ENCODE results near the gene PRKCE. TPM values are rescaled to one million over a fixed set of nuclear protein-coding genes. Genes with fewer than 3 reads are reported as not detected.

The PRKCE gene
- total and polyA plus RNA-seq, 4 experiments from 2014 or later: 1.8 to 21.7 (median 11.0) TPM

DNA sequence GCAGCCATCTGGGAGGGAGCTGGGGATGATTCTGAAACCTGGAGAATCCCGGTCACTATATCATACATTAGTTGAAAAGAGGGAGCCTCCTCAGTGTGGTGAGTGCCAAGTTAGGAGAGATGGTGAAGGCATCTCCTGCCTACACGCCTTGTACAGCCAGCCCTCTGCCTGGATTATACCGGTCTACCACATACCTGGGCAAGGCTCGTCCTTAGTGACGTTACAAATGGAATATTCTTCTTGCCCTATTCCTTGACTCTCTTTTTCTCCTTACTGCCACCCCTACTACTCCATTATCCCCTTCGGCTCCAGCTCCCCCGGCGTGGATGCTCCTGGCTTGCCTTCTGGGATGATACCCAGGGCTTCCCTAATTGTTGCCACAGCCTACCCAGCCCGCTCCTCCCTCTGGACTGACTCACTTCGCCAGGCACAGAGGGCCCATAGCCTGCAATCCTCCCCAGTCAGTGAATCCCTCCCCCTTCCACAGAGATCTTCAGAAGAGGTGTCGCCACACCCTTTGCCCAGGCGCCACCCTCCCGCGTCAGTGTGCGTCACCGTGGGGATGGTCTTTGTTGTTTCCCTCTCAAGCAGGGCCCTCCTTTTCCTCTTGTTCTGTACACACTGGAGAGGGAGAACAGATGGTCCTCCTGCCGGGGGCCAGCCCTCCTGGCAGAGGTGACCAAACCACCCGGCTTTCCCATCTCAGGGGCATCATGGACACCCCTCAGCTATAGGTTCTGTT, 530.5 kb downstream of the PRKCE start:
- Histone ChIP-seq H3K9me3 (ENCODE audit: control insufficient read depth in 1 of 2, low read length in 2 of 2) (no peaks in the 10 kb centered on the region), H3K4me1 (ENCODE audit: insufficient read depth, low read length) (peaks cover 12% of the 10 kb centered on the region), H3K36me3 (ENCODE audit: insufficient read depth, low read length) (no peaks in the 10 kb centered on the region), H3K27ac (ENCODE audit: low read depth, low read length) (no peak overlapping the region), H3K27me3 (ENCODE audit: insufficient read depth, low read length) (no peaks in the 10 kb centered on the region), H3K4me3 (ENCODE audit: low read length in 2 of 2) (no peak overlapping the region)
- Mint-ChIP-seq H3K9me3 (no peaks in the 10 kb centered on the region), H3K27ac (peak overlapping the region in 1 of 7 donors; percentile 70), H3K27me3 (no peaks in the 10 kb centered on the region), H3K4me3 (no peak overlapping the region), H3K4me1 (peaks cover 10 to 21% (median 13%) of the 10 kb centered on the region in 4 donors), H3K36me3 (peaks cover 6 to 18% of the 10 kb centered on the region in 2 donors)
- no peak for DNase-seq
- CTCF ChIA-PET (ENCODE audit: partially characterized antibody): no interaction called here
- intact Hi-C loops (cut with micrococcal nuclease): no loop called here
- POLR2A ChIA-PET (ENCODE audit: partially characterized antibody): no interaction called here

- H3K27ac ChIP-seq (ENCODE audit: low read depth, low read length): no peak overlapping the region
- H3K27me3 ChIP-seq (ENCODE audit: insufficient read depth, low read length): no peaks in the 10 kb centered on the region
- peaks cover 6 to 18% of the 10 kb centered on the region in 2 donors for H3K36me3 Mint-ChIP-seq
- H3K4me1 Mint-ChIP-seq: peaks cover 16 to 25% (median 21%) of the 10 kb centered on the region in 4 donors
- intact Hi-C loops (cut with micrococcal nuclease): no loop called here
- H3K9me3 Mint-ChIP-seq: no peaks in the 10 kb centered on the region
- DNase-seq: no peak
- ChIA-PET POLR2A (ENCODE audit: partially characterized antibody) (no interaction called here), CTCF (ENCODE audit: partially characterized antibody) (no interaction called here)
- H3K36me3 ChIP-seq (ENCODE audit: insufficient read depth, low read length): no peaks in the 10 kb centered on the region
- H3K9me3 ChIP-seq (ENCODE audit: control insufficient read depth in 1 of 2, low read length in 2 of 2): no peaks in the 10 kb centered on the region
- H3K27me3 Mint-ChIP-seq: no peaks in the 10 kb centered on the region
- peaks cover 18% of the 10 kb centered on the region for H3K4me1 ChIP-seq (ENCODE audit: insufficient read depth, low read length)
- no peak overlapping the region for H3K4me3 Mint-ChIP-seq
- peak overlapping the region in 1 of 7 donors; percentile 33 for H3K27ac Mint-ChIP-seq
- no peak overlapping the region for H3K4me3 ChIP-seq (ENCODE audit: low read length in 2 of 2)
Observed at GRCh38 chr2:46183426-46183825, 532.0 kb downstream of the PRKCE start.

GRCh38 chr2:46184794-46185583, 533.5 kb downstream of the PRKCE start:
- ChIA-PET POLR2A (ENCODE audit: partially characterized antibody) (no interaction called here), CTCF (ENCODE audit: partially characterized antibody) (no interaction called here)
- Histone ChIP-seq H3K36me3 (ENCODE audit: insufficient read depth, low read length) (no peaks in the 10 kb centered on the region), H3K4me3 (ENCODE audit: low read length in 2 of 2) (no peak overlapping the region), H3K27me3 (ENCODE audit: insufficient read depth, low read length) (no peaks in the 10 kb centered on the region), H3K27ac (ENCODE audit: low read depth, low read length) (no peak overlapping the region), H3K4me1 (ENCODE audit: insufficient read depth, low read length) (peaks cover 8% of the 10 kb centered on the region), H3K9me3 (ENCODE audit: control insufficient read depth in 1 of 2, low read length in 2 of 2) (no peaks in the 10 kb centered on the region)
- H3K36me3 Mint-ChIP-seq: peaks cover 6 to 18% of the 10 kb centered on the region in 2 donors
- intact Hi-C loops (cut with micrococcal nuclease): no loop called here
- peaks cover 7 to 15% (median 10%) of the 10 kb centered on the region in 4 donors for H3K4me1 Mint-ChIP-seq
- H3K4me3 Mint-ChIP-seq: no peak overlapping the region
- DNase-seq: no peak
- no peaks in the 10 kb centered on the region for H3K9me3 Mint-ChIP-seq
- H3K27me3 Mint-ChIP-seq: no peaks in the 10 kb centered on the region
- H3K27ac Mint-ChIP-seq: no peak overlapping the region

DNA sequence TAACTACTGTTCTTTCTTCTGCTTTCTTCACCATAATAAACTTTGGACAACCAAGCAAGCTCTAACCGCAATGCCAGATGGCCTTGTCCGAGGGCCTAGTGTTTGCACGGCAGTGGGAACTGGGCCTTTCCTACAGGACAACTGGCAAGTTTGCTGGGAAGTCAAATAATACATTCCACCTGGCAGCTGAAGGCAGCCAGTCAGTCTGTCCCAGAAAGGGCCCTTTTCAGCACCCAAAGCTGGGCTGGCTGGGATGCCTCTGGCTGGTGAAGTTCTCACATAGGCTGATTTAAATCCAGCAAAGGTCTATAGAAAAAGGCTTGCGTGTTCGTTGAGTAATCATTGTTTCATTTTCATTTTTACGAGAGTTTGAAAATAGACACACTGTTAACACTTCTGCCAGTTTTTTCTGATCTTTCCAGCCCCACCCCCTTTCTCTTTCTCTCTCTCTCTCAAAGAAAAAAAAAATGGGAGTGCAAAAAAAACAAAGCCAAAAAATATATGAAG, 535.7 kb downstream of the PRKCE start:
- CTCF ChIA-PET (ENCODE audit: partially characterized antibody): no interaction called here
- H3K4me3 Mint-ChIP-seq: peak overlapping the region; percentile 12 to 80 (median 66)
- H3K36me3 Mint-ChIP-seq: peaks cover 6 to 18% of the 10 kb centered on the region in 2 donors
- no peaks in the 10 kb centered on the region for H3K27me3 Mint-ChIP-seq
- H3K4me1 Mint-ChIP-seq: peaks cover 7 to 15% (median 10%) of the 10 kb centered on the region in 4 donors
- Histone ChIP-seq H3K27me3 (ENCODE audit: insufficient read depth, low read length) (no peaks in the 10 kb centered on the region), H3K27ac (ENCODE audit: low read depth, low read length) (no peak overlapping the region), H3K36me3 (ENCODE audit: insufficient read depth, low read length) (no peaks in the 10 kb centered on the region), H3K9me3 (ENCODE audit: control insufficient read depth in 1 of 2, low read length in 2 of 2) (no peaks in the 10 kb centered on the region), H3K4me3 (ENCODE audit: low read length in 2 of 2) (peak overlapping the region in 1 of 2 donors; percentile 28), H3K4me1 (ENCODE audit: insufficient read depth, low read length) (peaks cover 8% of the 10 kb centered on the region)
- intact Hi-C loops (cut with micrococcal nuclease): no loop called here
- peak overlapping the region in 6 of 7 donors; percentile 7 to 93 (median 76) for H3K27ac Mint-ChIP-seq
- peak in 3 of 5 donors; percentile 5 to 16 (median 10) for DNase-seq
- H3K9me3 Mint-ChIP-seq: no peaks in the 10 kb centered on the region
- POLR2A ChIA-PET (ENCODE audit: partially characterized antibody): no interaction called here

DNA sequence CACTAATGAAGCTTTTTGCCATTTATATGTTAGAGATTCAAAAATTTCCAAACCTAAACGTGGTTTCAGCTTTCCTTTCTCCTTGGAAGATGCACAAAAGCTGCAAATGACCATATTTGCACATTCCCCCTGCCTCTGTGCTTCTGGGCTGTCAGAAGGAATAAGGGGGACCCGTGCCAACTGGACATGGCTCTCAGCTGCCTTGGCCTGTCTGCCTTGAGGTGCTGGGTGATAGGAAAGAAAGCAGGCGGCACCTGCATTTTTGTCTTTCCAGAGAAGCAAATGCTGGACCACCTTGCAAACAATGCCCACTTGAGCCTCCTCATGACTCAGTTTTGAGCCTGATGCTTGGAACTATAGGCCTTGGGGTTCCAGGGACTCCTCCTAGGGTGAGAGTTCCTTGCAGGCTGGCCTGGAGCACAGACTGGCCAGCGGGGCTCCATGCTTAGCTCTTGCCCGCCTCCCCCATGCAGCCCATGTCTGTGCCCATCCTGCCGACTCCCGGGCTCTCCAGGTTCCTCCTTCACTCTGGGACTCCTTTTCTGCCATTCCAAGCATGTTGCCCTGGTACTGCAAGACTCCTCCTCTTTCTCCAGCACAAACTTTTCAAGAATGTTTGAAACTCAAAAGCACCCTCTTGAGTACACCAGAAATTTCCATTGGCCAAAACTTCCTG, 536.7 kb downstream of the PRKCE start:
- H3K27me3 Mint-ChIP-seq: no peaks in the 10 kb centered on the region
- Histone ChIP-seq H3K4me3 (ENCODE audit: low read length in 2 of 2) (no peak overlapping the region), H3K27me3 (ENCODE audit: insufficient read depth, low read length) (no peaks in the 10 kb centered on the region), H3K4me1 (ENCODE audit: insufficient read depth, low read length) (peaks cover 8% of the 10 kb centered on the region), H3K36me3 (ENCODE audit: insufficient read depth, low read length) (no peaks in the 10 kb centered on the region), H3K27ac (ENCODE audit: low read depth, low read length) (no peak overlapping the region), H3K9me3 (ENCODE audit: control insufficient read depth in 1 of 2, low read length in 2 of 2) (no peaks in the 10 kb centered on the region)
- H3K27ac Mint-ChIP-seq: peak overlapping the region in 3 of 7 donors; percentile 57 to 71 (median 69)
- peaks cover 7 to 15% (median 10%) of the 10 kb centered on the region in 4 donors for H3K4me1 Mint-ChIP-seq
- intact Hi-C loops (cut with micrococcal nuclease): no loop called here
- H3K36me3 Mint-ChIP-seq: peaks cover 6 to 18% of the 10 kb centered on the region in 2 donors
- no peaks in the 10 kb centered on the region for H3K9me3 Mint-ChIP-seq
- ChIA-PET POLR2A (ENCODE audit: partially characterized antibody) (no interaction called here), CTCF (ENCODE audit: partially characterized antibody) (no interaction called here)
- H3K4me3 Mint-ChIP-seq: peak overlapping the region in 2 of 8 donors; percentile 20 to 76
- DNase-seq: no peak

GRCh38 chr2:46193356-46193755, 541.9 kb downstream of the PRKCE start:
- DNase-seq: no peak
- no peaks in the 10 kb centered on the region for H3K36me3 Mint-ChIP-seq
- Histone ChIP-seq H3K36me3 (ENCODE audit: insufficient read depth, low read length) (no peaks in the 10 kb centered on the region), H3K27ac (ENCODE audit: low read depth, low read length) (no peak overlapping the region), H3K27me3 (ENCODE audit: insufficient read depth, low read length) (no peaks in the 10 kb centered on the region), H3K4me1 (ENCODE audit: insufficient read depth, low read length) (no peaks in the 10 kb centered on the region), H3K4me3 (ENCODE audit: low read length in 2 of 2) (no peak overlapping the region), H3K9me3 (ENCODE audit: control insufficient read depth in 1 of 2, low read length in 2 of 2) (no peaks in the 10 kb centered on the region)
- intact Hi-C loops (cut with micrococcal nuclease): no loop called here
- peak overlapping the region in 1 of 7 donors; percentile 83 for H3K27ac Mint-ChIP-seq
- peaks cover 3 to 7% (median 4%) of the 10 kb centered on the region in 4 donors for H3K4me1 Mint-ChIP-seq
- POLR2A ChIA-PET (ENCODE audit: partially characterized antibody): no interaction called here
- H3K4me3 Mint-ChIP-seq: no peak overlapping the region
- H3K27me3 Mint-ChIP-seq: no peaks in the 10 kb centered on the region
- CTCF ChIA-PET (ENCODE audit: partially characterized antibody): interaction anchor here (1.2 kb wide), 1 partner anchor 18 kb away, joined by 3 read pairs; no protein-coding TSS in a partner anchor
- H3K9me3 Mint-ChIP-seq: no peaks in the 10 kb centered on the region

- Mint-ChIP-seq H3K27ac (peak overlapping the region in 1 of 7 donors; percentile 13), H3K4me1 (peaks cover 3 to 5% (median 4%) of the 10 kb centered on the region in 4 donors), H3K4me3 (no peak overlapping the region), H3K36me3 (no peaks in the 10 kb centered on the region), H3K9me3 (no peaks in the 10 kb centered on the region), H3K27me3 (no peaks in the 10 kb centered on the region)
- Histone ChIP-seq H3K4me3 (ENCODE audit: low read length in 2 of 2) (no peak overlapping the region), H3K27me3 (ENCODE audit: insufficient read depth, low read length) (no peaks in the 10 kb centered on the region), H3K9me3 (ENCODE audit: control insufficient read depth in 1 of 2, low read length in 2 of 2) (no peaks in the 10 kb centered on the region), H3K27ac (ENCODE audit: low read depth, low read length) (no peak overlapping the region), H3K36me3 (ENCODE audit: insufficient read depth, low read length) (no peaks in the 10 kb centered on the region), H3K4me1 (ENCODE audit: insufficient read depth, low read length) (no peaks in the 10 kb centered on the region)
- no peak for DNase-seq
- POLR2A ChIA-PET (ENCODE audit: partially characterized antibody): no interaction called here
- intact Hi-C loops (cut with micrococcal nuclease): no loop called here
- CTCF ChIA-PET (ENCODE audit: partially characterized antibody): interaction anchor here (1.2 kb wide), 1 partner anchor 18 kb away, joined by 3 read pairs; no protein-coding TSS in a partner anchor
Observed at GRCh38 chr2:46193855-46194254, 542.4 kb downstream of the PRKCE start.

All from CD4-positive, alpha-beta memory T cell (primary cell).